ENCODE data around the gene FOXL3.

Gene FOXL3

DNA sequence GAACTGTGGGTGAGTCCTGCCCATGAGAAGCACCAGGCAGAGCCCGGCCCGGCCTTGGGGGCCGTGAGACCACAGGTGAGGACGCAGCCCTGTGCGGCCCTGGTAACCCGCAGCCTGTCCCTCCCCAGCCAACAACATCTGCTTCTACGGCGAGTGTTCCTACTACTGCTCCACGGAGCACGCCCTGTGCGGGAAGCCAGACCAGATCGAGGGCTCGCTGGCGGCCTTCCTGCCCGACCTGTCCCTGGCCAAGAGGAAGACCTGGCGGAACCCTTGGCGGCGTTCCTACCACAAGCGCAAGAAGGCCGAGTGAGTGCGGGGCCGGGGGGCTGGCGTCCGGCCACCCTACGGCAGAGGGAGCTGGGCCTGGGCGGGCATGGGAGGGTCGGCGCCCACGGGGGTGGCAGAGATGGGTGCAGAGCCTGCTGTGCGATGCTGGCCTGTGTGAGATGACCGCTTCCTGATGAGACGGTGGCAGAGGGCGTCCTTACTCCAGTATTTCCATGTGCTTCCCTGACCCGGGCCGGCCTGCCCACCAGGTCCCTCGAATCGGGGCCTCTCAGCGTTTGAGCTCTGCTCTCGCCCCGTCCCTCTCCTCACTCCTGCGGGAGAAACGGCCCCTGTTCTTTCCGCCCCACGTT lies 34.1 kb upstream of the FOXL3 start:
- H3K36me3 ChIP-seq (ENCODE audit: control insufficient read depth in 1 of 2, insufficient read depth in 2 of 2, low read length in 2 of 2) = peaks cover 34 to 89% of the 10 kb centered on the region in 2 donors
- H3K27ac ChIP-seq (ENCODE audit: low read length) = no peak overlapping the region
- no peaks in the 10 kb centered on the region for H3K4me1 ChIP-seq (ENCODE audit: control insufficient read depth in 1 of 2, insufficient read depth in 2 of 2, low read length in 2 of 2)
- no peaks in the 10 kb centered on the region for H3K27me3 ChIP-seq (ENCODE audit: low read depth, low read length)
- no peak overlapping the region for H3K4me3 ChIP-seq (ENCODE audit: low read depth in 1 of 2, low read length in 2 of 2)
- no peaks in the 10 kb centered on the region for H3K9me3 ChIP-seq (ENCODE audit: control insufficient read depth in 1 of 2, low read length in 2 of 2)

DNA sequence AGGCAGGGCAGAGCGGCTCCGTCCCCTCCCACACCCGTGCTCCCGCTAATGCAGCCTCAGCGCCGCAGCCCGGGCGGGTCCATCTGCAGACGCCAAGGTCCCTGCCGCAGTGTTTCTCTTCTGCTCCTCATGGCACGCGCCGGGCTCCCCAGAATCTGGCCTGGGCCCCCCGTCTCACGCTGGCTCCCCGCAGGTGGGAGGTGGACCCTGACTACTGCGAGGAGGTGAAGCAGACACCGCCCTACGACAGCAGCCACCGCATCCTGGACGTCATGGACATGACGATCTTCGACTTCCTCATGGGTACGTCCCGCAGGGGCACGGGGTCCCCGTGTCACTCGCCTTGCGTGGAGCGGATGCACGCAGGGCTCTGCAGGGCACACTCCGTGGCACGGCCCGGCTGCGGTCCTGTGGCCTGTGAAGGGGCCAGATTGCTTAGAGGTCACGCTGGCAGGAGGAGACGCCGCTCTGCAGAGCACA lies 33.5 kb upstream of the FOXL3 start:
- peaks cover 34 to 90% of the 10 kb centered on the region in 2 donors for H3K36me3 ChIP-seq (ENCODE audit: control insufficient read depth in 1 of 2, insufficient read depth in 2 of 2, low read length in 2 of 2)
- H3K4me1 ChIP-seq (ENCODE audit: control insufficient read depth in 1 of 2, insufficient read depth in 2 of 2, low read length in 2 of 2) = no peaks in the 10 kb centered on the region
- H3K9me3 ChIP-seq (ENCODE audit: control insufficient read depth in 1 of 2, low read length in 2 of 2) = no peaks in the 10 kb centered on the region
- H3K27me3 ChIP-seq (ENCODE audit: low read depth, low read length) = no peaks in the 10 kb centered on the region
- H3K4me3 ChIP-seq (ENCODE audit: low read depth in 1 of 2, low read length in 2 of 2) = no peak overlapping the region
- H3K27ac ChIP-seq (ENCODE audit: low read length) = no peak overlapping the region

DNA sequence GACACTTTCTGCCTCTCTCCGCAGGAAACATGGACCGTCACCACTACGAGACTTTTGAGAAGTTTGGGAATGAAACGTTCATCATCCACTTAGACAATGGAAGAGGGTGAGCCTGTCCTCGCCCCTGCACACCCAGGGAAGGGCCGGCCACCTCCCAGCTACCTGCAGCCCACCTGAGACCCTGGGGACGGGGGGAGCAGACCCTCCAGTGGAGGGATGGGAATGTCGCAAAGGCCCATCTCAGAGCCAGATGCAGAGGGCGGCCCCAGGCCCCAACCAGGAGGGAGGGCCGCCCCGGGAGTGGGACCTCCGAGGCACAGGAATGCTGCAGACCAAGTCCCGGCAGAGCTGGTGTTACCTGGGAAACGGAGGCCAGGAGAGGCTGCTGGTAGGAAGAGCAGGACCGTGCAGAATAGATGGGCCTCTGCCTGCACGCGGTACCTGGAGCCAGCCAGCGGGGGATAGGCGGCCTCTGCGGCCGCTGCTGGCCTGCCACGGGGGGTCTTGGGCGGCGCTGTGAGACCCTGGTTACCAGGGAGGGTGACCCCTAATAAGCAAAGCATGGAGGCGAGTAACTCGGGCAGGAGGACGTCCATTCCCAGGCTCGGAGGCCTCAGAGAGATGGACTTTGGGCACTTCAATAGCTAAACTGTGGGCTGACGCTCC lies 32.9 kb upstream of the FOXL3 start:
- Histone ChIP-seq H3K4me3 (ENCODE audit: low read depth in 1 of 2, low read length in 2 of 2) (no peak overlapping the region), H3K27ac (ENCODE audit: low read length) (no peak overlapping the region), H3K4me1 (ENCODE audit: control insufficient read depth in 1 of 2, insufficient read depth in 2 of 2, low read length in 2 of 2) (no peaks in the 10 kb centered on the region), H3K9me3 (ENCODE audit: control insufficient read depth in 1 of 2, low read length in 2 of 2) (no peaks in the 10 kb centered on the region), H3K27me3 (ENCODE audit: low read depth, low read length) (no peaks in the 10 kb centered on the region), H3K36me3 (ENCODE audit: control insufficient read depth in 1 of 2, insufficient read depth in 2 of 2, low read length in 2 of 2) (peaks cover 34 to 87% of the 10 kb centered on the region in 2 donors)

DNA sequence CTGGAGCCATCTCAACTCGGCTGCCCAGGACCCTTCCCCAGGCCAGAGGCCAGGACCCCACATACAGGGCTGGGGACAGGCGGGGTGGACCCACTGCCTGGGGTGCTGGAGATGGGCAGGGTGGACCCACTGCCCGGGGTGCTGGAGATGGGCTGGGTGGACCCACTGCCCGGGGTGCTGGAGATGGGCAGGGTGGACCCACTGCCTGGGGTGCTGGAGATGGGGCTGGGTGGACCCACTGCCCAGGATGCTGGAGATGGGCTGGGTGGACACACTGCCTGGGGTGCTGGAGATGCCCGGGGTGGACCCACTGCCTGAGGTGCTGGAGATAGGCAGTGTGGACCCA lies 32.4 kb upstream of the FOXL3 start:
- no peaks in the 10 kb centered on the region for H3K9me3 ChIP-seq (ENCODE audit: control insufficient read depth in 1 of 2, low read length in 2 of 2)
- H3K27me3 ChIP-seq (ENCODE audit: low read depth, low read length) = no peaks in the 10 kb centered on the region
- H3K4me3 ChIP-seq (ENCODE audit: low read depth in 1 of 2, low read length in 2 of 2) = no peak overlapping the region
- no peak overlapping the region for H3K27ac ChIP-seq (ENCODE audit: low read length)
- H3K4me1 ChIP-seq (ENCODE audit: control insufficient read depth in 1 of 2, insufficient read depth in 2 of 2, low read length in 2 of 2) = no peaks in the 10 kb centered on the region
- H3K36me3 ChIP-seq (ENCODE audit: control insufficient read depth in 1 of 2, insufficient read depth in 2 of 2, low read length in 2 of 2) = peaks cover 33 to 82% of the 10 kb centered on the region in 2 donors

DNA sequence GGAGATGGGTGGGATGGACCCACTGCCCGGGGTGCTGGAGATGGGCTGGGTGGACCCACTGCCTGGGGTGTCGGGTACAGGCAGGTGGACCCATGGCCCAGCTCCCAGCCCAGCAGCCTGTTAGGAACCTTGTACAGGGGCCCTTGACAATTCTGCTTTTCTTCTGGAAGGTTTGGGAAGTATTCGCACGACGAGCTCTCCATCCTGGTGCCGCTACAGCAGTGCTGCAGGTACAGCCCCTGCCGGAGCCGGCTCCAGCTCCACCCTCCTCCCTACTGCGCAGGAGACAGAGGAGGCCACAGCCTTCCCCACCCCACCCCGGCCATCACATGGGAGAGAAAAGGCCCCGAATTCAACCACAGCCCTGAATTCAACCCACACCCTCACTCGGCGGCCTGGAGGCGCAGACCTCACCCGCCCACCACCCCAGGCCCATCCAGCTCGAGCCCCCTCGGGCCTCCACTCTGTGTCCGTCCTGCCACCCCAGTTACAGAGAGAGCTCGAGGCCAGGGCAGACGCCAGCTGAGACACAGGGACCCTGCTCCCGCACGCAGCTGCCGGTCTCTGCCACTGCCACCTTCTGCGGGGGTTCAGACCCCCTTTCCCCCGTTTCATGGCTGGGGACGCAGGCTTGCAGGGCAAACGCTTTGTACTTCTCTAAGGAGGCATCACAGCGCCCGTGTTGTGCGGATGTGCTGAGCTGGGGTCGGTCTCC lies 31.3 kb upstream of the FOXL3 start:
- Histone ChIP-seq H3K27ac (ENCODE audit: low read length) (no peak overlapping the region), H3K36me3 (ENCODE audit: control insufficient read depth in 1 of 2, insufficient read depth in 2 of 2, low read length in 2 of 2) (peaks cover 29 to 72% of the 10 kb centered on the region in 2 donors), H3K4me3 (ENCODE audit: low read depth in 1 of 2, low read length in 2 of 2) (no peak overlapping the region), H3K27me3 (ENCODE audit: low read depth, low read length) (no peaks in the 10 kb centered on the region), H3K4me1 (ENCODE audit: control insufficient read depth in 1 of 2, insufficient read depth in 2 of 2, low read length in 2 of 2) (no peaks in the 10 kb centered on the region), H3K9me3 (ENCODE audit: control insufficient read depth in 1 of 2, low read length in 2 of 2) (no peaks in the 10 kb centered on the region)

DNA sequence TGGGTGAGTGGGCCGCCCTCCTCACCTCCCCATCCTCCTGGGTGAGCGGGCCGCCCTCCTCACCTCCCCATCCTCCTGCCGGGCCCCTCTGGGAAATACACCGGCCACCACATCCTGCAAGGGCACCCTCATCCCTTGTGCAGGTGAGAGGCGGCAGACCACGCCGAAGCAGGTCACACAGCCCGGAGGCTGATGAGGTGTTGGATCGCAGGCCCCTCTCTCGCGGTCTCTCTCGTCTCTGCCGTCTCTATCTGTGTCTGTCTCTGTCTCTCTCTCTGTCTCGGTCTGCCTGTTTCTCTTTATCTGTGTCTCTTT lies 30.8 kb upstream of the FOXL3 start:
- Histone ChIP-seq H3K27me3 (ENCODE audit: low read depth, low read length) (no peaks in the 10 kb centered on the region), H3K36me3 (ENCODE audit: control insufficient read depth in 1 of 2, insufficient read depth in 2 of 2, low read length in 2 of 2) (peaks cover 23 to 67% of the 10 kb centered on the region in 2 donors), H3K9me3 (ENCODE audit: control insufficient read depth in 1 of 2, low read length in 2 of 2) (no peaks in the 10 kb centered on the region)

DNA sequence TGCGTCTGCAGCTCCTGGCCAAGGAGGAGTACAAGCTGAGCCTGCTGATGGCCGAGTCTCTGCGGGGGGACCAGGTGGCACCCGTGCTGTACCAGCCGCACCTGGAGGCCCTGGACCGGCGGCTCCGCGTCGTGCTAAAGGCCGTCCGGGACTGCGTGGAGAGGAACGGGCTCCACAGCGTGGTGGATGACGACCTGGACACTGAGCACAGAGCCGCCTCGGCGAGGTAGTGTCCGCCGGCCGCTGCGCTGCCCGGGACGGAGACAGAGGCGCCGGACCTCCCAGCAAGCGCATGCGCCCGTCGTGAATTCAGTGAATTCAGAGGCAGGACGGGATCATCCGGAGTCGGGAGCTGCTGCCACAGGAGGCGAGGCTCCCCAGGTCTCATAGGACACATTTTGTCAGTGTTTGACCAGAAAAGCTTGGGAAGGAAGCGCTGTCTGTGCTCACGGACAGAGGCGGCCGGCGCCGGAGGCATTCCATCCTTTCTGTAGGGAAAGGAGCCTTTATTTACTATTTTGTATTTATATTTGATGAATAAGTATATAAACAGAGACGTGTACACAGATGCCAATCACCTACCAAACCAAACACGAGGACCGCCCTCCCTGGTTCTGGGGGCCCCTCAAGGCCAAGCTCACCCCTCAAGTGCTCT lies 30.1 kb upstream of the FOXL3 start:
- H3K9me3 ChIP-seq (ENCODE audit: control insufficient read depth in 1 of 2, low read length in 2 of 2) = no peaks in the 10 kb centered on the region
- peaks cover 16 to 62% of the 10 kb centered on the region in 2 donors for H3K36me3 ChIP-seq (ENCODE audit: control insufficient read depth in 1 of 2, insufficient read depth in 2 of 2, low read length in 2 of 2)
- no peaks in the 10 kb centered on the region for H3K27me3 ChIP-seq (ENCODE audit: low read depth, low read length)
- H3K4me3 ChIP-seq (ENCODE audit: low read depth in 1 of 2, low read length in 2 of 2) = no peak overlapping the region
- H3K4me1 ChIP-seq (ENCODE audit: control insufficient read depth in 1 of 2, insufficient read depth in 2 of 2, low read length in 2 of 2) = no peaks in the 10 kb centered on the region
- H3K27ac ChIP-seq (ENCODE audit: low read length) = no peak overlapping the region

More for the DNA sequence above, 30.8 kb upstream of the FOXL3 start:
- no peaks in the 10 kb centered on the region for H3K4me1 ChIP-seq (ENCODE audit: control insufficient read depth in 1 of 2, insufficient read depth in 2 of 2, low read length in 2 of 2)
- H3K27ac ChIP-seq (ENCODE audit: low read length) = no peak overlapping the region
- no peak overlapping the region for H3K4me3 ChIP-seq (ENCODE audit: low read depth in 1 of 2, low read length in 2 of 2)

DNA sequence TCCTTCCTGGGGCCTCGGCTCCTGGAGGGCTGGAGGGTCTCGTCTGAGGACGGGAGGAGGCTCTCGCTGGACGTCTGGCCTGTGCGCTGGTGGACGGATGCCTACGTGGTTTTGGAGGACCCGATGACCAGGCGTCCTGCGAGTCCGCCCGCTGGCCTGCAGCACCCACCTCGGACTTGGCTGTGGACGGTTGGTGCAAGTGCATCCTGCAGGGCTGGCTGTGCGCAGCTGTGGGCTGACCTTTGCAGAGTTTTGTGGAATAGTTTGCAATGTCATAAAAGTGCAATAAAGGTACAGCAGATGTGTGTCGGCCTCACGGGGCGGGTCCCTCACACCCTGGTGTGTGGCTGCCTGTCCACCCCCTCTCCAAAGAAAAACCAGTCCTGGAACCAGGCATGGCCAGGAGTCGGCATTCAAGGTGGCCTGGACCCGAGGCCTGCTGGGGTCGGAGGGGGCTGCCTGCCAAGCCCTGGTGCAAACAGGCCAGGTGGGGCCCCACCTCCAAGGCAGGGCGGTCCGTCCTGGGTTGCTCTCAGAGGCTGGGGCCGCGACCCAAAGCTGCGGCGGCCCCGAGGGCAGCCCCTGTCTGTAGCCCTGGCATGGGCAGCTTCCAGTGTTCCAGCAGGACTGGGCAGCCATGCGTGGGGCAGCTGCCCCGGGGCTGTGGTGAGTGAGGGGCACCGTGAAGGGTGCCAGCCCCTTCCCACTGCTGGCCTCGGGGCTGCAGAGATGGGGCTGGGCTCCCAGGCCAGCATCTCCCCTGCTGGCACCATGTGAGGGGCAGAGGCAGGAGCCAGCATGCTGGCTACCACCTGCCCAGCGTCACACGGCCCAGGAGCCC lies 29.3 kb upstream of the FOXL3 start:
- H3K36me3 ChIP-seq (ENCODE audit: control insufficient read depth in 1 of 2, insufficient read depth in 2 of 2, low read length in 2 of 2) = peaks cover 16 to 55% of the 10 kb centered on the region in 2 donors
- no peaks in the 10 kb centered on the region for H3K4me1 ChIP-seq (ENCODE audit: control insufficient read depth in 1 of 2, insufficient read depth in 2 of 2, low read length in 2 of 2)
- H3K9me3 ChIP-seq (ENCODE audit: control insufficient read depth in 1 of 2, low read length in 2 of 2) = no peaks in the 10 kb centered on the region
- H3K27me3 ChIP-seq (ENCODE audit: low read depth, low read length) = no peaks in the 10 kb centered on the region
- no peak overlapping the region for H3K4me3 ChIP-seq (ENCODE audit: low read depth in 1 of 2, low read length in 2 of 2)
- H3K27ac ChIP-seq (ENCODE audit: low read length) = no peak overlapping the region

DNA sequence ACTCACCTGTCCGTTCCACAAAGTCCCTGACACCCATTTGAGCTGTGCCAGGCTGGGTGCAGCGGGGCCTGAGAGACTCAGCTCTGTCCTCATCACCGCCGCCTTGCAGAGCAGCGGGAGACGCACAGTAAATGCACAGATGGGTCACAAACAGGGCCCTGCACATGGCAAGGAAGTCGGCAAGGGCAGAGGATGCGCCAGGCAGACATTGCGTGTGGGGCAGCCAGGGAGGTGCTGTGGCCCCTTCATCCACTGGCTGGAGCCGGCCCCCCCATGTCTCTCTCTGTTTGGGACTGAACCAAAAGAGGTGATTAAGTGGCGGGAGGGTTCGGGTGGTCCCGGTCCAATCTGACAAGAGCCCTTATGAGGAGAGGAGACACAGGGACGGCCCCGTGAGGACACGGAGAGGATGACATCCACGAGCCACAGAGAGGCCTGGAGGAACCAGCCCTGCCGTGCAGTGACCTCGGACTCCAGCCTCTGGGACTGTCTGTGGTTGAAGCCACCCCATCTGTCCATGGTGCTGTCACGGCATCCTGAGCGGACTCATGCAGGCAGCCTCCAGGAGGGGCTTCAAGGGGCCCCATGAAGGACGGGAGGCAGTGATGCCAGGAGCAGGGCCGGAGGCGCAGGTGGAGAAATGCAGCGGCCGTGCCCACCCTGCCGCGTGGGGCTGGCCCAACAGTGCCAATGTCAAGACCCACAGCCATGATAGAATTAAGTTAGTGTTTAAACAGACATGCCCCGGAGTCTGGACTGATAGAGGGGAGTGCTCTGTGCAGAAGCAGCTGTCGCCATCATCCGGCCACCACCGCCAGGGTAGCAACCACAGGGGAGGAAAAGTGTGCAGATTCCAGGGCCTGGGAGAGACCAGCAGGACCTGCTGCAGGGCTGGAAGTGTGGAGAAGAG lies 28.4 kb upstream of the FOXL3 start:
- no peak overlapping the region for H3K27ac ChIP-seq (ENCODE audit: low read length)
- H3K27me3 ChIP-seq (ENCODE audit: low read depth, low read length) = no peaks in the 10 kb centered on the region
- no peaks in the 10 kb centered on the region for H3K4me1 ChIP-seq (ENCODE audit: control insufficient read depth in 1 of 2, insufficient read depth in 2 of 2, low read length in 2 of 2)
- H3K36me3 ChIP-seq (ENCODE audit: control insufficient read depth in 1 of 2, insufficient read depth in 2 of 2, low read length in 2 of 2) = peaks cover 16 to 45% of the 10 kb centered on the region in 2 donors
- H3K4me3 ChIP-seq (ENCODE audit: low read depth in 1 of 2, low read length in 2 of 2) = no peak overlapping the region
- no peaks in the 10 kb centered on the region for H3K9me3 ChIP-seq (ENCODE audit: control insufficient read depth in 1 of 2, low read length in 2 of 2)

DNA sequence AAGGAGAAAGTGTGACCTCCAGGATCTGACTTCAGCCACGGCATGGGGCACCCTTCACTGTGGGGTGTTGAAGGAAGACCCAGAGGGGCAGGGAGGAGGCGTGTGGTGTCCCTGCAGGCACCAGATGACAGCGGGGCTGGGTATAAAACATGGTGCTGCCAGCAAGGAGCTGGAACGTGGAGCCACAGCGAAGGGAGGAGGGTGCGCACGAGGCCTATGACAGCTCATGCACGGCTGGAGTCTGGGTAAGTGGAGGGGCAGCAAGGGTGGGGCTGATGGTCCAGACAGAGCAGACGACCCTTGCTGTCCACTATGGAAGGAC lies 27.8 kb upstream of the FOXL3 start:
- Histone ChIP-seq H3K4me1 (ENCODE audit: control insufficient read depth in 1 of 2, insufficient read depth in 2 of 2, low read length in 2 of 2) (no peaks in the 10 kb centered on the region), H3K4me3 (ENCODE audit: low read depth in 1 of 2, low read length in 2 of 2) (no peak overlapping the region), H3K9me3 (ENCODE audit: control insufficient read depth in 1 of 2, low read length in 2 of 2) (no peaks in the 10 kb centered on the region), H3K27me3 (ENCODE audit: low read depth, low read length) (no peaks in the 10 kb centered on the region), H3K27ac (ENCODE audit: low read length) (no peak overlapping the region), H3K36me3 (ENCODE audit: control insufficient read depth in 1 of 2, insufficient read depth in 2 of 2, low read length in 2 of 2) (peaks cover 10 to 39% of the 10 kb centered on the region in 2 donors)
